NCI-H524 (cell line): ENCODE results near the gene NADSYN1.

Experiments used
- DNase-seq, 2 experiments: peaks; one replicate each; lab custom pipeline; 2025; lab: John Stamatoyannopoulos, UW

NADSYN1 gene

DNA sequence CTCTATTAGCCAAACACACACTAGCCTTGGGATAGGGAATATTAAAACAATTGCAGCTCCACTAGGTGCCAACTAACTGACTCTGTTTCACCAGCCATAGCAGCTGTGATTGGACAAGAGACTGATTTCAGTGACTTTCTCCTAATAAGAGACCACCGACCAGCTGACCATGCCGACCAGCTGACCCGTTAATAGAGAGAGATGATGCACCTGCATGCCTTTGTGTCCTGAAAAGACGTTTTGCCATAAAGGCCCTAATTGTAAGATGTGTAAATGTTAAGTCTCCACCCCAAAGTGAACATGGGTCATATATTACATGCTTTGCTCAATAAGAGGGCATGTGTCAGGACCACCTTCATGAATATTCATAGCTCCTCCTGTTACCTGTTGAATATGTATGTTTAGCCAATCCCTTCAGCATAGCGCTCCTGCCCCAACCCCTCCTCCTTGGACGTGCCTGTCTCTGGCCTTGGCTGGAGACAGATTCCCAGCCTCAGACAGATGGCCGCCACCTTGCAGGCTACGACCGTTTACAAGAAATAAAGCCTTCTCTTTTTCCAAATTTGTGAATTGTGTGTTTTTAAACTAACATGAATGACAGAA is 1.3 kb upstream of the NADSYN1 start:
- DNase-seq, result no peak

DNA sequence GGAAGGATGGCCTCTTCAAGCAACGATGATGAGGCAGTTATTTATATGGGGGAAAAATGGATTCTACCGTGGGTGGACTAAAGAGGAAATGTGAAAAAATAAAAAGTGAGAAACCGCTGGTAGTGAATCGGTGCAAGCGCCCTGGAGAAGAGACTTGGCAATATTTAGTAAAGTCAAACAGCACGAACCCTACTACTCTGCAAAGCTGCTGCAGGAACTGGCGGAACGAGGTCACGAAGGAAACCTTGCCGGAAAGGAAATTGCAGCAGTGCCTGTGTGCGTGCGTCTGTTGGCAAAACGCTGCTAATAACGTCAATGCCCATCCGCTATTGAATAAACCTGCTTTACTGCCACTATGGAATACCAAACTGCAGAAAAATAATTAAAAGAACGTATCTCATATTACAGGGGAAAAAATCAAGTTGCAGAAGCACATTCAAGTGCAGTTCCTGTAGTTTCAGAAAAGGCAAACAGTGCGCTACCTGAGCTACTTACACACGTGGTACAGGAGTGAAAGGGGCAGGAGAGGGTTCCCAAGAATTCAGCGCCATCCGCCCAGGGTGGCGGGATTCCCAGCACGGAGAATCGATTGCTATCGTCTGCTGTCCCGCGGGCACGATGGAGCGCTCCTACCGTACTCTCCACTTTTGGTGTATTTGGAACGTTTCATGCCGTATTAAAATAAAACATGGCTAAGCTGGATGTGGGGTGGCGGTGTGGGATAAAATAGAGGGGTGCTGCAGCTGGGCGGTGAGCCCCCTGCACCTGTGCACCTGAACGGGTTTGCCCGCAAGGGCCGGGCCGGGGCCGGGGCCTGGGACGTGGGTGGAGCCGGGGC is 585 bp upstream of the NADSYN1 start:
- DNase-seq, result no peak

DNA sequence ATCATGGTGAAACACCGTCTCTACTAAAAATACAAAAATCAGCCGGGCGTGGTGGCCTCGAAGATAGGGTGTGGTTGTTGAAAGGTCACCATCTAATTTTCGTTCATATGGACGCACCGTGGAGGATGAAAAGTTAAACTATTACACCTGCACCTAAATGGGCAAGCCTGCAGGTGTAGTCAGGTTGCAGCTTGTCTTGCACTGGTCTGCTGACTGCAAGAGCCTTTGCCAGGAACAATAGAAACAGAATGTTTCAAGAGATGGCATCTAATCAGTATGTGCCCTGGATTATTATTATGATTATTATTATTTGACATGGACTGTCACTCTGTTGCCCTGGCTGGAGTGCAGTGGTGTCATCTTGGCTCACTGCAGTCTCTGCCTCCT is 908 bp downstream of the NADSYN1 start:
- no peak for DNase-seq

DNA sequence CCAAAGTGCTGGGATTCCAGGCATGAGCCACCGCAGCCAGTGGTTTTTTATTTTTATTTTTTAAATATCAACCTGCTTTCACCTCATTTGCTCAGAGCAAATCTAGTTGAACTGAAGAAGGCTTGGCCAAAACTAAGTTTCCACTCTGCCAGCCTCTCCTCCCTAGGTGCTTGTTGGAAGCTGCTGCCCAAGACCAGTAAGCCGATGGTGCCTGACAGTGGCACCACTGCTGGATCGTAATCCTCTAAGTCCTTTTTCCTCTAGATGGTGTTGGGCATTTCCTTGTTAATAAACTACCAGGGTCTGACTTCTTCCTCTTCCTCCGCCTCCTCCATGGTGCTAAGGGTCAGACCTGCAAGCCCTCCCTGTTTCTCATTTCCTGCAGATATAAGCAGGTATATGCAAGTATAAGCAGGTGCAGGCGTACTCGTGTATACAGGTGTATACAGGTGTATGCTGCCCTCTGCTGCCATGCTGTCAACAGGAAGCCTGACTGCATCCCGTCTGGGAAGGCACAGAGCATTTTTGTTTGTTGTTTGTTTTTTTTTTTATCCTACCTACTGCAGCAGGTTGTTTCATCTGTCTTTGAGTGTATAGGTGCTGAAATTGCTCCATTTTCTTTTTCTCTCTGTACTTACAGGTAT is 1.6 kb downstream of the NADSYN1 start:
- no peak for DNase-seq

DNA sequence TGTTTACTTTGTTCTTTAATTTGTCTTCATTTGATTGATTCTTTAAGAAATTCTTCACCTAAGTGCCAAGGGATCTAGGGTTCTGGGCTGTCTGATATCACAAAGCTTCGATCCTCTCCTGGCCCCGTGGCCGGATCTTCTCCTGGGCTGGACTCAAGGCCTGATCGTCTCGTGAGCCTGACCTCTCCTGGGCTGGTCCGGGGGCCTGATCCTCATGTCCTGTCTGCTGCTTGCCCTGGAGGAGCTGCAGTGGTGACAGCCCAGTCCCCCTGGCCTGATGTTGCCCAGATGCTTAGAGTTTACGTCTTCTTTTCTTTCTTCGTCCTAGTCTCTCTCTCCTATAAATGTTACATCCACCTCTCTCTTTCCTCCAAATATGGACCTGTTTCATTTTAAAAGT is 3.3 kb downstream of the NADSYN1 start:
- no peak for DNase-seq

DNA sequence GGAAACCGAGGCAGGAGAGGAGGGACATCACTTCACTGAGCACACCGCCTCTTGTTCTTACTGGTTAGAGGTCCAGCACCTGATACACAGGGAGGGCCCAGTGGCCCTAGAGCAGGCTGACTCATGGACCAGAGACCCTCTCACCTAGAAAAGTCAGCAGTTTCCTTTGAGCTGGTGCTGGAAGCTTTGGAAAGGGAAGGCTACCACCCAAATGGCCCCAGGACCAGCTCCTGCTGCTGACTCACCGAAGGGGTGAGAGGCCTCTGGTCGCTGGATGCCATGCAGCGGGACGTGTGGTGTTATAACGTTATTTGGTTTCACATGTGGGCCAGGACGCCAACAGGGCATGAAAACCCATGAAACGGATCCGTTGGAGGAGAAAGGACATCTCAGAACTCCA is 3.8 kb downstream of the NADSYN1 start:
- no peak for DNase-seq

DNA sequence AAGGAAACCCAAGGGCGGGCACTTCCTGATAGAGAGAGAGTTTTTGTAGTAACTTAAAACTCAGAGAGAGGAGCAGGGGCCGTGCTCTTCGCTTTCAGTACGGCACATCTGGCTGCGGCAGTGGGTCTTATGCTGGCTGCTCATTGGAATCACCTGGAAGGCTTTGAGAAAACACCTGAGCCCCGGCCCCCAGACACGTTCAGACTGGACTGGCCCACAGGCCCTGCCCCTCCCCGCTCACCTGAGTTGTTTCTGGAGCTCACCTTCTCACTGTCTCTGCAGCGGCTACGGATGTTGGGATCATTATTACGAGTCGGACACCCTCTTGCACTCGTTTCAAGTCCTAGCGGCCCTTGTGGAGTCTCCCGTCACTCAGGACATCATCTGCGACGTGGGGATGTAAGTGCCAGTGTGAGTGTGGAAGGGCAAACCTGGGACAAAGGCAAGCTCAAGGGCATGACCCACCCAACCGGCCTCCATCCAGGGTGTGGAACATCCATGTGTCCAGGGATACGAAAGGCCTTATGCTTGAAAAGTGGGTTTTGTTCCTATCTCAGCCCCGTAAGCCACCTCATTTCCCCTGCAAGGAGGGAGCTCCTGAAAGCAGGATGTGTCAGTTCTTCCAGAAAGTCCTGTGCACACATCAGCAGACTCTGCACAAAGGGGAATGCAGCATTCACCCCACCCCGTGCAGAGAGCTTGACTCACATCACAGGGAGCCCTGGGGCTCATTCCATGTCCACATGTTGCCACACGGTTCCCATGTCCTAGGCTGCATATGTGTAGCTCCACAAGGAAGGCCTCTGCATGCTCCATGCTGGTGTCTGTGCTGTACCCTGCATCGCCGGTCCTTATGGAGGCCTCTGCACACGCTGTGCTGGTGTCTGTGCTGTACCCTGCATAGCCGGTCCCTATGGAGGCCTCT is 5.4 kb downstream of the NADSYN1 start:
- no peak for DNase-seq

DNA sequence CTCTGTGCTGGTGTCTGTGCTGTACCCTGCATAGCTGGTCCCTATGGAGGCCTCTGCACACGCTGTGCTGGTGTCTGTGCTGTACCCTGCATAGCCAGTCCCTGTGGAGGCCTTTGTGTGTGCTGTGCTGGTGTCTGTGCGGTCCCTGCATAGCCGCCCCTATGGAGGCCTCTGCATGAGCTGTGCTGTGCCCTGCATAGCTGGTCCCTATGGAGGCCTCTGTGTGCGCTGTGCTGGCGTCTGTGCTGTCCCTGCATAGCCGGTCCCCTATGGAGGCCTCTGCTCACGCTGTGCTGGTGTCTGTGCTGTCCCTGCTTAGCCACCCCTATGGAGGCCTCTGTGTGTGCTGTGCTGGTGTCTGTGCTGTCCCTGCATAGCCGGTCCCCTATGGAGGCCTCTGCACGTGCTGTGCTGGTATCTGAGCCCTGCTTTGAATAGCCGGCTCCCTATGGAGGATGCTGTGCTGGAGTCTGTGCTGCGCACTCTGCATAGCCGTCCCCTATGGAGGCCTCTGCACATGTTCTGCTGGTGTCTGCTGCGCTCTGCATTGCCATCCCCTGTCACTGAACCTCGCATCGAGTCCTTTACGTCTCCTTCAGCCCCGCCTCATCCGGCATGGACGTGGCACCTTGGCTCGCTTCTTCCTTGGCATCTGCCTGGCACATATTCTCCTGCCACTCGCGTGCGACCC is 6.2 kb downstream of the NADSYN1 start:
- DNase-seq, result no peak

DNA sequence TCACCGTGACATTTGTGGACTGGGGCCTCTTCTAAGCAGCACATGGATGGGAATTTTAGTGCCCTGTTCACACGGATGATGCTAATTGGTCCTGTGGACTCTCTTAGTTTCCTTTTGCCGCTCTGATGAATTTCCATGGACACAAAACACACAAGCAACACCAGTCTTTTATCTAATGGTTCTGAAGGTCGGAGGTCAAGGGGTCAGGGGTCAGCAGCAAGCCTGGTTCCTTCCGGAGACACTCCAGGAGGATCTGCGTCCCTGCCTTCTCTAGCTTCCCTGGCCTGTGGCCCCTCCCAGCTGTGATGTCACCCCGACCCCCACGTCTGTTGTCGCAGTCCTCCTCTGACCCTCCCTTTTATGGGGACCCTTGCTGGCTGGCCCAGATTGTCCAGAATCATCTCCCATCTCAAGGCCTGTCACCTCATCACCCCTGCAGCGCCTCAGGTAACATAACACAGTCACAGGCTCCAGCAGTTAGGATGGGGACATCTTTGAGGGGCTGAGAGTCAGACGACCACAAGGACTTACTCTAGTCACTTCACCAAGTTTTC is 6.8 kb downstream of the NADSYN1 start:
- no peak for DNase-seq

DNA sequence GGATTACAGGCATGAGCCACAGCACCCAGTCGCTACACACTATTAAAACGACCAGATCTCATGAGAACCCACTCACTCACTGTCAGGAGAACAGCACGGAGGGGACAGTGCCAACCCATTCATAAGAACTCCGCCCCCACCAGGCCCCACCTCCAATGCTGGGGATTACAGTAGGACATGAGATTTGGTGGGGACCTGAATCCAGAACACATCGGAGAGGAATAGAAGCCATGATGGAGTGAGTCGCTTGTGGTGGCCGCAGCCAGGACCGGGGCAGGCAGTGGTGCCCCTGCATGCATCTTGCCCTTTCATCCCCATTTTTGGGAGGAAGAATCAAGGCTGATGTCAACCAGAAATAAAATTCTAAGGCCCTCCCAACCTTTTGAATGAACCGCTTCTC is 8.7 kb downstream of the NADSYN1 start:
- DNase-seq, result no peak

DNA sequence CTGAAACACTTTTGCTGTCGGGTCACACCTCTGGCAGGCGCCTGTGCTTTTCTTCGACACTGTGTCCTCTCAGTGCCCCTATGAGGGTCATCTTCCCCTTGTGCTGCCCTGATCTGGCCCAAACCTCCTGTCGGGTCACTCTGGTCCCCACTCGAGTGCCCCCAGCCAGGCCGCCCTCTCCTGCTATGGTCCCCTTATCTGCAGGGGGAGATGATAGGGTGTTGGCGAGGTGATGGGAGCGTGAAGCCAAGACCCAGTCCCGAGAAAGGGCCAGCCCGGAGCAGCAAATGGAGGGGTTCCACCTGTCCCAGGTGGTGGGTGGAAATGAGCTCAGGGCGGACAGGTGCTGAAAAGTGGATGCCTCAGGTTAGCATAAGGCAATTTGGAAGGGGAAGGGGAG is 9.7 kb downstream of the NADSYN1 start:
- no peak for DNase-seq

DNA sequence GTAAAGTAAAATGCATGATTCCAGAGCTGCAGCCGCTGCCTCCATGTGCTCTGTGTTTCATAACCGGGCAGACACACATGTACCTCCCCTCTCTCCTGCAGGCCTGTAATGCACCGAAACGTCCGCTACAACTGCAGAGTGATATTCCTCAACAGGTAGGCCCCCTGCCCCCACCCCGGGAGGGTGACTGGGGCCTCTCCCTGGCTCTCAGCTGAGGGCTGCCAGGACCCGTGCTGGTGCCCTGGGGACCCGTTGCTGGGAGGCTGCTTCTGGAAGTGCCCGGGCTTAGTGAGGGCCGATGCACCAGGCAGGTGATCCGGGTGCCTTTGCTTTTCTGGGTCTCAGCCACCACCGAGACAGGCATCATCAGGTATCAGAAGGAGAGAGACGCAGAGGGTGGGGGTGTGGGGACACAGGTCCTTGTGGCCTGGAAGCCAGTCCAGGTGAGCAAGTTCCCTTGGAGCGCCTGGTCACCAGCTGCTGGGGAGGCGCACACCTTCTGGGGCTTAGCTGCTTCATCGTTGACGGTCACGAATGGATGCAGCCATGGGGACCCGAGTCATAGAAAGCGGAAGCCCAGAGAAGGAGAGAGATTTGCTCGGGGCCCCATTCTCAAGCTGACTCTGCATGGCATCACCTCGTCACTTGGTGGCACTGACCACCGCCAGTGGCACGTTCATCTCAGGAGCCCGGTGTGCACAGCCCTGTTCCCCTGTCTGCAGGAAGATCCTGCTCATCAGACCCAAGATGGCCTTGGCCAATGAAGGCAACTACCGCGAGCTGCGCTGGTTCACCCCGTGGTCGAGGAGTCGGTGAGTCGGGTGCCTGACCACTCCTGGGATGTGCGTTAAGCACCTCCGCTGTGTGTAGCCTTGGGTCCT is 10.6 kb downstream of the NADSYN1 start:
- DNase-seq, result no peak

DNA sequence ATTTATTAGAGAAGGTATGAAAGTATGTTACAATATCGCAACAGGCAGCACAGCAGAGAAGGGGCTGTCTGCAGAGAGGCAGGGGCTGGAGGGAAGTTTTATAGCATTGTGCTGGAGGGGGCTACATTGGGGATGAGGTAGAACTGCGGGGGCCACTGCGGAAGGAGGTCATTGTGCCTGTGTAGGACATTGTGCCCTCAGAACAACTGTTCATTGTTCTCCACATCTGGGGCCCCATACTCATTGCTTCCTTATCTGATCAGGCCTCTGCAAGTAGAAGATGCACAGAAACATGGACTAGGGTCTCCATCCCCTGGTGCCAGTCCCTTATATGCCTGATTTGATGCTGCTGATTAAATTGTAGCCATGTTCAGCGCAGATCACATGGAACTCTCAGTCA is 12.1 kb downstream of the NADSYN1 start:
- no peak for DNase-seq

DNA sequence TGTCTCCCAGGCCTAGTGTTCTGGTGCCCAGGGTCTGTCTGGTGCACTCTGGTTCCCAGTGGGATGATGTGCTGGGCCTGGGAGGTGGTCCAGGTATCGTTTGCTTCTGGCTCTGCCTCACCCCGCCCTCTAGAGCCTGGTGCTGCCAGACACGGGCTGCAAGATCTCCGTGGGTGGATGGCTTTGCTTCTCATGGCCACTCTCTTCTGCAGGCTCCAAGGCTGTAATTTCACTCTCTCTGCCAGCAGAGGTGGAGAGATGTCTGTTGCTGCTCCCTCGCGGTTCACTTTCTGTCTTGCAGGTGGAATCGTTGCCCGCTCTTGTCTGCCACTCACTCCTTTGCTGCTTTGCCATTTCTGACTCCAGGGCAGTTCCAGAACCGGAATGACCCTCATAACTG is 13.4 kb downstream of the NADSYN1 start:
- DNase-seq, result no peak

DNA sequence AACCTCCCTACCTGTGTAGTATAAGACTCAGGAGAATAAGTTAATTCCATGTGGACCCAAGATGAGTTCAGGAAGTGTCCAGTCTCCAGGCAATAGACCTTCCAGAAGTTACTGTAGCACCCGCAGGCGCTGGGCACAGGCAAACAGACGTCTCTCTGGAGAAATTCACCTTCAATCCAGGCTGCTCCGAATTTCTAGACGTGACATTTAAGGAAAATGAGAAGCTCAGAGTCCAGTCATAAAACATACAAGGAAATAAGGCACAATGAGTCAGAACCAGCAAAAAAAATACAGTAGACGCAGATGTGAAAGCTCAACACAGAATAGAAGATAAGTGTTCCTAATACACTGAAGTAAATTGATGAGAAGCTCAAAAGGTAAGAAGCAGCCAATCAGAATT is 14.2 kb downstream of the NADSYN1 start:
- DNase-seq, result no peak

DNA sequence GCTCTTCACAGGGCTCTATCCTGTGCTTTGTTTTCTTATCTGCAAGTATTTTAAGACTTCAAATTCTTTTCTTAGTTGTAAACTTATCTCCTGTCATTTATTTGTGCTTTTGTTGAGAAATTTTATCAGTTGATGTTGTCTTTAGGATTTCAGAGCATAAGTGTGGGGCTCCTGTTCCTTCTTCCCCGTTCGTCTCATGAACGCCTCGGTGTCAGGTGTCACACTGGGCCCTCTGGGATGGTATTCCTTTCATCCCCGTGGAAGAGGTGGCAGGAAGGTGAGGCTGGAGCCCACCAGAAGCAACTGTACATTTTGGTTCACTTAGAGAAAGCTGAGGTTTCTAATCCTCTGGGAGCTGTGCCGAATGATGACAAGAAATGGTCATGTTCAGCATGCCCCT is 17.9 kb downstream of the NADSYN1 start:
- DNase-seq, result no peak

DNA sequence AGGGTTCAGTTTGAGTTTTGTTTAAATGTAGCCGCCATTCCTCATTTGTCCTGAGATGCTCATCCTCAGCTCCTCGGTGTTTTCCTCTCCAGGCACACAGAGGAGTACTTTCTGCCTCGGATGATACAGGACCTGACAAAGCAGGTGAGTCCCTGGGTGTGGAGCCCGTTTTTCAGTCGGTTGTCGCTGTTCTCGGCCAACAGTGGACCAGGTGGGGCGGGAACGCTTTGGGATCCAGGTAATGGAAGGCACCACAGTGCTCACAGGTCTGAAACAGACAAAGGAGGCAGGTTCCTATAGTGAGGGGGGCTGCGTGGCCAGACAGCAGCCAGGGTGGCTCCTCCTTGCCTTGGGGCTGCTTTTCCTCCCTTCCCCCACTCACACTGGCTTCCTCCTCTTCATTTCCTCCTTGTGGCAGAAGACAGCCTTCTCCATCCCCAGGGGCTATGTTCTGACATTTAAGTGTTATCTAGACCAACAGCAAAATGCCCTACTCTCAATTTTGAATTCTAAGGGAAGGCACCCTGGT is 19.4 kb downstream of the NADSYN1 start:
- DNase-seq, result no peak

DNA sequence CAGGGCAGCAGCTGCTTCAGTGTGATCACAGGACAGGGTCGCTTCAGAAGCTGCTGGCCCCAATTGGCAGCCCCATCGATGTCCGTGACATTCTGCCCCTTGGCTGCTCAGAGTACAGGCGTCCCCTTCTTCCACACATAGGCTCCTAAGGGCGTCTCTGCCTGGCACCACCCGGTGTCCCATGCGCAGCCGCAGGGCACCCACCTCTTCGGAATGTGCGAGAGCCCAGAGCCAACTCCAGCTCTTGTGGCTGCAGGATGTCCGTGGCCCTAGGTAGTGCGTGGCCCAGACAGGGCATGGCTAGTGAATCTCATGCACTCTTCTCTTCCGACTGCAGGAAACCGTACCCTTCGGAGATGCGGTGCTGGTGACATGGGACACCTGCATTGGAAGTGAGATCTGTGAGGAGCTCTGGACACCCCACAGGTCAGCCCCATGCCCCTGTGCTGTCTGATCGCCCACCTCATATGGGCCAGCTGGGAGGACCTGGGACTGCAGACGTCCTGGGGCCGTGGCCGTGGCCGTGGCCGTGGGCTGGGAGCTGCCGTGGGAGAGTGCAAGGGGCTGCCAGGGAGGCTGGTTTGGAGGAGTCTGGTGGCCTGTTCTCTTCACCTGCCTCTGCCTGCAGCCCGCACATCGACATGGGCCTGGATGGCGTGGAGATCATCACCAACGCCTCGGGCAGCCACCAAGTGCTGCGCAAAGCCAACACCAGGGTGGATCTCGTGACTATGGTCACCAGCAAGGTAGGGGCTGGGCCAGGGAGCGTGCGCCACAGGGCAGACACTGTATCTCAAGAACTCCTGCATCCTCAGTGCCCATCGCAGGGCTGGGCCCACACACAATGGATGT is 20.2 kb downstream of the NADSYN1 start:
- DNase-seq, result no peak

DNA sequence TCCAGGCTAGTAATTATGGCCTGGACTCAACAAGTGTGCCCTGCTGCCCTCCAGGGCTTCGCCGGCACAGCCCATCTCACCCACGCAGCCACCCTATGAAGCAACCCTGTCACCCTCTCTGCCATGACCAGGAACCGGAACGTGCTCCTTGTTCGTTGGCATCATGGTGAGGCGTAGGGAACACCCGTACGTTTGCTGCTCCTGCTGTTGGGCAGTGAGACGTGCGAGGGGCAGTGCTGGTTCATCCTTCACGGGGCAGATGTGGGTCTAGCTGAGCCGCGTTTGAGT is 20.7 kb downstream of the NADSYN1 start:
- no peak for DNase-seq
